ENCODE results near the gene PLA2G3. TPM values are rescaled to one million over a fixed set of nuclear protein-coding genes. Genes with fewer than 3 reads are reported as not detected.

PLA2G3 gene
- total and polyA plus RNA-seq, 9 donors: 0.13 TPM; not detected in 8

DNA sequence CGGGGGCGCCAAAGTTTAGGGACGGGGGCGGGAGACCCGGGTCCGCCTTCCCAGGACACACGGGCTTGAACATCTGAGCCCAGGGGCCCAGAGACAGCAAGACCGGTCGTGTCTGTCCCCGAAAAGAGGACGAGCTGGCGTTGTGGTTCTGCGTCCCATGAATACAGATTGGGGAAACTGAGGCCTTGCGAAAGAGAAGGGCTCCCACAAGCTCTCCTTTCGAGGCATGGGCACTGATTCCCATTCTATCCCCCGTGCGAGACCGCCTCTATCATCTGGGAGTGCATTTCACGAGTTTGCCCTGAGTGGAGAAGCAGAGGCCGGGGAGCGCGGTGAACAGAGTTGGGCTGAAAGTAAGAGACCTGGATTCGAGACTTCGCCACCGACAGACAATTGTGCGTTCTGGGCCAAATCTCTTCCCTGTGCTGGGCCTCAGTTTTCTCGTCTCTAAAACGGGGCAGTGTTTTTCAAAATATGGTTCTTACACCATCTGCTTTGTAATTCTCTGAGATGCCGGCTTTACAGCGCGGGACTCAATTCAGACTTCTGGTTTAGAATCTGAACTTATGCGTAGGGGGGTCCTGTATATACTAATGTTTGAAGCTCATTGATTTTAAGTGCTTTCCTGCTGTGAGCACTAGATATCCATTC, 20.1 kb upstream of the PLA2G3 start:
- DNase-seq: no peak
- 1% methylated on average over 32 of the region's 32 CpGs for WGBS, 3 donors
- intact Hi-C loops (cut with DNase I): no loop called here

DNA sequence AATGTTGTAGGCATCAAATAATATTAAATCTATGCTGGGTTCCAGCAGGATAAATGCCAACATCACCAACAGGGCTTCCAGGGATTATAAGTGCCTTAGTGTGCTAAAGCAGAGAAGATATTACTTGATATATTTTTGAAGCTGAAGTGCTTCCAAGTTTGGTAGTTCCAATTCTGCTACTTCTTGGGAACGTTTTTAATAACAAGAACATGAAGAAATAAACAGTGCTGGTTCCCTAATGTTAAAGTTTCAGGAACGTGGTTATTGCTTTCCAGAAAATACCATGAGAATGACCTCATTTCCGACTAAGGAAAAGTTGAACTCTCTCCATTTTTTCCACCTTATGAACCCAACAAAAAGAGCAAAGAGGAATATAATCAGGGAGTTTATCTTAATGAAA, 15.1 kb upstream of the PLA2G3 start:
- WGBS, 3 donors: 2 to 5% (median 2%) methylated on average over 3 of the region's 3 CpGs
- TF ChIP-seq POLR2A (IDR thresholded peaks at IDR 0.05) (no peak), CTCF (IDR thresholded peaks at IDR 0.05) (no peak), EP300 (IDR thresholded peaks at IDR 0.05) (no peak)
- Histone ChIP-seq H3K4me1 (ENCODE audit: insufficient read depth) (peaks cover 5% of the 10 kb centered on the region), H3K36me3 (no peaks in the 10 kb centered on the region), H3K9me3 (no peaks in the 10 kb centered on the region), H3K4me3 (no peak overlapping the region), H3K27ac (peak overlapping the region; percentile 38 to 41), H3K27me3 (no peaks in the 10 kb centered on the region)
- DNase-seq: no peak
- intact Hi-C loops (cut with DNase I): no loop called here

More for the DNA sequence above, 20.1 kb upstream of the PLA2G3 start:
- Histone ChIP-seq H3K9me3 (no peaks in the 10 kb centered on the region), H3K4me3 (peak overlapping the region; percentile 93), H3K27ac (peak overlapping the region; percentile 77 to 79), H3K36me3 (no peaks in the 10 kb centered on the region), H3K4me1 (ENCODE audit: insufficient read depth) (peaks cover 8% of the 10 kb centered on the region), H3K27me3 (no peaks in the 10 kb centered on the region)
- TF ChIP-seq POLR2A (IDR thresholded peaks at IDR 0.05) (no peak), CTCF (IDR thresholded peaks at IDR 0.05) (no peak), EP300 (IDR thresholded peaks at IDR 0.05) (no peak)

DNA sequence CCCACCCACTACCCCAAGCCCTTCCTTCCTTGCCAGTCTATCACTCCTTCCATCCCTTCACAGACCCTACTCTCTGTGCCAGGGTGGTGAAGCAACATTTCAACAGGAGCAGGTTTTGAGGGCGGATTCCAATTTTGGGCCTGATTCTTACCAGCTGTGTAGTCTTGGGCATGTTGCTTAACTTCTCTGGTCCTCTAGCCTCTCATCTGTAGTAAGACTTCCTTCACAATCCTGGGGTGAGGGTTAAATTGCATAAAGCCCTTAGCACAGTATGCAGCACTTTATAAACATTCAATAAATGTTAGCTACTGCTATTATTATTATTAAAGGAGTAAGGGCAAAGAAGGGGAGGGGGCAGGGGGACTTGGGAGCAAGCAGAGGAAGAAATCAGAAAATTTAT, 14.7 kb upstream of the PLA2G3 start:
- intact Hi-C loops (cut with DNase I): loop anchor here in 1 of 4 donors (5.0 kb wide), 1 partner anchor 208 kb away; no protein-coding TSS in a partner anchor
- Histone ChIP-seq H3K9me3 (no peaks in the 10 kb centered on the region), H3K4me3 (no peak overlapping the region), H3K27ac (peak overlapping the region in 1 of 2 donors; percentile 41), H3K4me1 (ENCODE audit: insufficient read depth) (peaks cover 5% of the 10 kb centered on the region), H3K36me3 (no peaks in the 10 kb centered on the region), H3K27me3 (no peaks in the 10 kb centered on the region)
- peak in 1 of 5 donors; percentile 11 for DNase-seq
- TF ChIP-seq POLR2A (IDR thresholded peaks at IDR 0.05) (no peak), EP300 (IDR thresholded peaks at IDR 0.05) (no peak)
- 57 to 68% (median 62%) methylated on average over 1 of the region's 1 CpG for WGBS, 3 donors

- Histone ChIP-seq H3K27ac (no peak overlapping the region), H3K4me3 (no peak overlapping the region), H3K36me3 (no peaks in the 10 kb centered on the region), H3K9me3 (no peaks in the 10 kb centered on the region), H3K4me1 (ENCODE audit: insufficient read depth) (peaks cover 5% of the 10 kb centered on the region), H3K27me3 (no peaks in the 10 kb centered on the region)
- TF ChIP-seq POLR2A (IDR thresholded peaks at IDR 0.05) (no peak), EP300 (IDR thresholded peaks at IDR 0.05) (no peak), CTCF (IDR thresholded peaks at IDR 0.05) (no peak)
- intact Hi-C loops (cut with DNase I): loop anchor here in 1 of 4 donors (5.0 kb wide), 1 partner anchor 206 kb away; no protein-coding TSS in a partner anchor
- peak in 1 of 5 donors; percentile 26 for DNase-seq
- 76 to 77% (median 76%) methylated on average over 3 of the region's 3 CpGs for WGBS, 3 donors
Observed at GRCh38 chr22:31153357-31153756, 13.0 kb upstream of the PLA2G3 start.

DNA sequence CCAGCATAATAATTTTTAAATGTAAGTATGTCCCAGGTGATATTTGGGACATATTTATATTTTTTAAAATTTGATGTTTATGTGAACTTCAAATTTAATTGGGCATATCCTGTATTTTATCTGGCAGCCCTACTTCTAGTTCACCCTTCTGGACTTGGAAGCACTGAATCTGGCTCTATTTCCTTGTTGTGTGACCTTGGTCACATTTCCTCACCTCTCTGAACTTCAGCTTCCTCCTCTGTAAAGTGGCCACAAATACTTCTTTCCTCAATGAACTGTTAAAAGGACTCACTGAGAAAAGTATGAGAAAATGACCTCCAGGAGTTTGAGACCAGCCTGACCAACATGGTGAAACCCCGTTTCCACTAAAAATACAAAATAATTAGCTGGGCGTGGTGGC, 11.6 kb upstream of the PLA2G3 start:
- WGBS, 3 donors: 83 to 91% (median 84%) methylated on average over 2 of the region's 2 CpGs
- H3K36me3 ChIP-seq: no peaks in the 10 kb centered on the region
- intact Hi-C loops (cut with DNase I): loop anchor here in 1 of 4 donors (5.0 kb wide), 1 partner anchor 205 kb away; no protein-coding TSS in a partner anchor
- H3K27me3 ChIP-seq: no peaks in the 10 kb centered on the region
- no peak for TF ChIP-seq EP300 (IDR thresholded peaks at IDR 0.05)
- no peak for TF ChIP-seq CTCF (IDR thresholded peaks at IDR 0.05)
- no peak for TF ChIP-seq POLR2A (IDR thresholded peaks at IDR 0.05)
- H3K9me3 ChIP-seq: no peaks in the 10 kb centered on the region
- no peak for DNase-seq
- H3K27ac ChIP-seq: no peak overlapping the region
- no peak overlapping the region for H3K4me3 ChIP-seq
- peaks cover 5% of the 10 kb centered on the region for H3K4me1 ChIP-seq (ENCODE audit: insufficient read depth)

Data from ovary (tissue), 9 donors.